Umbilical cord (tissue), 1 donor: ENCODE data around the gene NT5DC1. TPM values are rescaled to one million over a fixed set of nuclear protein-coding genes. Genes with fewer than 3 reads are reported as not detected.

Experiments used
- total RNA-seq: library from RNA; depleted of rRNA; stranded (reverse); fragments of >200 nt; gene quantifications from one replicate; pipeline ENCODE4 v1.2.3, GENCODE V29; 2014; ENCODE audit warnings: low replicate concordance; ENCODE audit not compliant: insufficient read depth

Gene NT5DC1
- total RNA-seq, 1 donor from 2014 or later, result 20.0 TPM

Other genes with a start within 250 kb of the NT5DC1 start
- gene FRK, start 40.0 kb upstream of the NT5DC1 start, total RNA-seq, result 2.6 TPM
- 2.2 TPM for gene COL10A1, start 25.3 kb downstream of the NT5DC1 start, total RNA-seq
- 16.6 TPM for gene TSPYL4, start 153.2 kb downstream of the NT5DC1 start, total RNA-seq
- gene TSPYL1, start 179.1 kb downstream of the NT5DC1 start, total RNA-seq, result 48.4 TPM